Mesothelial cell of epicardium (in vitro differentiated cells): ENCODE results near the gene SCAP. TPM values are rescaled to one million over a fixed set of nuclear protein-coding genes. Genes with fewer than 3 reads are reported as not detected.

ENCODE experiments used
- DNase-seq, 2 experiments: peaks; one replicate each; pipeline ENCODE4 v3.0.0; 2021; ENCODE audit warnings: low spot score in 2 of 2; ENCODE audit not compliant: unreplicated experiment in 2 of 2
- H3K27ac Mint-ChIP-seq: 2 replicates; pipeline ENCODE4 v1.8.0; 2021; ENCODE audit warnings: mixed read lengths
- H3K27me3 Mint-ChIP-seq: 2 replicates; pipeline ENCODE4 v1.8.0; 2021; ENCODE audit warnings: low read depth, mixed read lengths
- H3K36me3 Mint-ChIP-seq: 2 replicates; pipeline ENCODE4 v1.8.0; 2021; ENCODE audit warnings: mixed read lengths
- H3K4me1 Mint-ChIP-seq: 2 replicates; pipeline ENCODE4 v1.8.0; 2021; ENCODE audit warnings: mixed read lengths
- H3K4me3 Mint-ChIP-seq: 2 replicates; pipeline ENCODE4 v1.8.0; 2021; ENCODE audit warnings: mild to moderate bottlenecking, moderate library complexity, mixed read lengths
- H3K9me3 Mint-ChIP-seq: 2 replicates; pipeline ENCODE4 v1.8.0; 2021; ENCODE audit warnings: mixed read lengths
- CTCF ChIP-seq: fragments of 200-600 bp; sonication (generic); IDR thresholded peaks from one replicate; pipeline ENCODE4 v1.5.0; 2021; ENCODE audit warnings: antibody characterized with exemption; ENCODE audit not compliant: unreplicated experiment
- total RNA-seq: library from RNA; stranded (reverse); gene quantifications from 3 replicates; pipeline ENCODE4 v1.2.1, GENCODE V29; 2021

SCAP gene
- total RNA-seq, 1 donor from 2014 or later: 113 TPM

- no peak for TF ChIP-seq CTCF
- peaks cover 6% of the 10 kb centered on the region for H3K4me1 Mint-ChIP-seq
- no peaks in the 10 kb centered on the region for H3K9me3 Mint-ChIP-seq
- H3K27me3 Mint-ChIP-seq: no peaks in the 10 kb centered on the region
- no peak overlapping the region for H3K27ac Mint-ChIP-seq
- peaks cover 7% of the 10 kb centered on the region for H3K36me3 Mint-ChIP-seq
- no peak overlapping the region for H3K4me3 Mint-ChIP-seq
- DNase-seq: no peak
Measured at GRCh38 chr3:47407237-47407636, 68.5 kb downstream of the SCAP start.

GRCh38 chr3:47406762-47407149 is 69.0 kb downstream of the SCAP start:
- H3K4me3 Mint-ChIP-seq: no peak overlapping the region
- TF ChIP-seq CTCF: no peak
- H3K4me1 Mint-ChIP-seq: peaks cover 6% of the 10 kb centered on the region
- H3K27me3 Mint-ChIP-seq: no peaks in the 10 kb centered on the region
- H3K27ac Mint-ChIP-seq: no peak overlapping the region
- no peaks in the 10 kb centered on the region for H3K9me3 Mint-ChIP-seq
- DNase-seq: no peak
- H3K36me3 Mint-ChIP-seq: peaks cover 7% of the 10 kb centered on the region

GRCh38 chr3:47405820-47406761 is 69.7 kb downstream of the SCAP start:
- H3K36me3 Mint-ChIP-seq: peaks cover 7% of the 10 kb centered on the region
- no peaks in the 10 kb centered on the region for H3K27me3 Mint-ChIP-seq
- no peak for TF ChIP-seq CTCF
- no peak overlapping the region for H3K27ac Mint-ChIP-seq
- peaks cover 6% of the 10 kb centered on the region for H3K4me1 Mint-ChIP-seq
- H3K4me3 Mint-ChIP-seq: no peak overlapping the region
- DNase-seq: no peak
- H3K9me3 Mint-ChIP-seq: no peaks in the 10 kb centered on the region

GRCh38 chr3:47404955-47405790 is 70.6 kb downstream of the SCAP start:
- no peak for DNase-seq
- Mint-ChIP-seq H3K27ac (no peak overlapping the region), H3K9me3 (no peaks in the 10 kb centered on the region), H3K4me3 (no peak overlapping the region), H3K36me3 (peaks cover 7% of the 10 kb centered on the region), H3K4me1 (peaks cover 6% of the 10 kb centered on the region), H3K27me3 (no peaks in the 10 kb centered on the region)
- no peak for TF ChIP-seq CTCF

GRCh38 chr3:47404431-47404876 is 71.3 kb downstream of the SCAP start:
- H3K27ac Mint-ChIP-seq: no peak overlapping the region
- no peaks in the 10 kb centered on the region for H3K9me3 Mint-ChIP-seq

More at GRCh38 chr3:47404431-47404876, 71.3 kb downstream of the SCAP start:
- no peak for TF ChIP-seq CTCF
- peaks cover 7% of the 10 kb centered on the region for H3K36me3 Mint-ChIP-seq
- no peak for DNase-seq
- no peak overlapping the region for H3K4me3 Mint-ChIP-seq
- H3K4me1 Mint-ChIP-seq: peaks cover 6% of the 10 kb centered on the region
- no peaks in the 10 kb centered on the region for H3K27me3 Mint-ChIP-seq
